GM08714 (cell line): ENCODE results near the gene LRRC30.

Experiments used
- H3K4me3 ChIP-seq: fragments of 200-500 bp; sonication (Bioruptor generic); 2 replicates; pipeline ENCODE4 v1.5.1; 2014; ENCODE audit warnings: mild to moderate bottlenecking, low read length, inconsistent platforms
- ZNF274 ChIP-seq: IDR thresholded peaks from 2 replicates; pipeline ENCODE4 v1.6.1; 2012; ENCODE audit warnings: mild to moderate bottlenecking, low read depth, low read length

Gene LRRC30

DNA sequence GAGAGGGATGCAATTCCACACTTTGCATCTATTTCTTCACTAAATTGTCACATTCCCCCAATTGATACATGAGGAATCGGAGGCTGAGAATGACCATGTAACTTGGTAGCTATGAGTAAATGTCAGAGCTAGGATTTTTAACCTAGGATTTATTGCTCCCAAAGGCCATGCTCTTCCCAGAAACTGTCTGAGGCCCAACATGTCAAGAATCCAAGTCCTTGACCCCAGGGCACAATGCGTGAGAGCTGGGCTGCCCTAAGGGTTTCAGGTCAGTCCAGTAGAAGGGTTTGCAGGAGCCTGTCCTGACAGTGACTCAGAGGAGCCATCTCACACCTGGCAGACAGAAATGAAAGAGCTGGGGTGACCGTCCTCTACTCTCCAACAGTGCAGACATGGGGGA, 30.3 kb downstream of the LRRC30 start:
- H3K4me3 ChIP-seq = no peak overlapping the region
- TF ChIP-seq ZNF274 = no peak

- no peak for TF ChIP-seq ZNF274
- H3K4me3 ChIP-seq = no peak overlapping the region
These were observed 37.1 kb downstream of the LRRC30 start for GRCh38 chr18:7267973-7268372.

DNA sequence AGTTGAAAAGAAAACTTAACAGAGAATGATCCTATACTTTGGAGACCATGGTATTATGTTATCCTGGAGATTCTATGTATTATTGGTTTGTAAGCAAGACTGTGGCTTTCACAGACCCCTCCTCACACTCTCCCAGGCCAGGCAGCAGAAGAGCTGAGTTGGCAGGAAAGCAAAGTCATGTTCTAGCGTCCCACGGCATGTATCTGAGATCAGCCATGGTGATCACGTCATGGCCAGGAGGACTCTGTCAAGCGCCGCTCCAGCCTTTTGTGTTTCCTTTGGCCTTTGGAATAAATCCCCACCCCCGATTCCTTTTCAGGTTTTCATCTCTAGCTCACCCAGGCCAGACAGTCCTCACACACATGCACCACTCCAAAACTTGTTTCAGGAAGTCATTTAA, 39.1 kb downstream of the LRRC30 start:
- no peak for TF ChIP-seq ZNF274
- no peak overlapping the region for H3K4me3 ChIP-seq

DNA sequence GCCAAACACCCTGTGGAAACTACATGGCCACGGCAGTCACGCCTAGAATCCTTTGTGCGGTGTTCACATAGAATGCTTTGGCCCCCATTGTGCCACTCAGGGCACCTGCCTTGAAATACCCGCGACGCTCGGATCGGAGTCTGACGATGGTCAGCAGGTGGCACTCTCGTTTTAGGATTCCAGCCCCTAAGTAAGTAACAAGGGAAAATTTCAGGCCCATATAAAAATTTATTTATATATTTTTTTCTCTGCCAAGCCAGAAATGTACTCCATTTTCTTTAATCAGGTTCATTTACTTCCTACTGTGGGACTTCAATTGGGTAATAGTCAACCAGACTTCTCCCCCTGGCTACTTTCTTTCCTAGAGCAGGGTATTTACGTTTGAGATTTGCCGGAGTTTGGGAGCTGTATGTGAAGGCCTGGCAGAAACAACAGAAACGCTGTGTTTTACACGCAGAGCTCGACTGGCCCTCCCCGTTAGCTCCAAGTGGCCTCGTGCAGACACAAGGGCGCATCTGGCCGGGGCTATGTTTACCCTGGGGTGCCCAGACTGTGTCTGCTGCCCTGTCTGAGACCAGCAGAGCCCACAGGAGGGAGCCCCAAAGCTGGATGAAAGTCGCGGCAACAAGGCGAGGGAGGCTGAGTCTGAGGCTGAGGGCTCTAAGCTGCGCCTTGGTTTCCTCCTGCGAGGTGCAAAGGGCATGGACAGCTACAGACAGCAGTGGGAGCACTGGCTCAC, 41.6 kb downstream of the LRRC30 start:
- no peak overlapping the region for H3K4me3 ChIP-seq

GRCh38 chr18:7273301-7273921, 42.5 kb downstream of the LRRC30 start:
- TF ChIP-seq ZNF274 = no peak
- no peak overlapping the region for H3K4me3 ChIP-seq

More for the DNA sequence above, 41.6 kb downstream of the LRRC30 start:
- TF ChIP-seq ZNF274 = no peak

GRCh38 chr18:7281579-7281978, 50.7 kb downstream of the LRRC30 start:
- no peak for TF ChIP-seq ZNF274
- H3K4me3 ChIP-seq = no peak overlapping the region
